OCI-LY3 (cell line): ENCODE data around the gene MEPCE.

ENCODE experiments used
- EZH2phosphoT487 ChIP-seq: fragments of 200-600 bp; shearing (Covaris generic); IDR thresholded peaks from 2 replicates; pipeline ENCODE4 v1.6.1; 2018; ENCODE audit warnings: antibody characterized with exemption, mixed run types, low read depth
- TF ChIP-seq, protein P1 (sequence below): fragments of 200-600, 300-600 bp; sonication (generic); IDR thresholded peaks from 2 replicates; pipeline ENCODE4 v1.5.1; 2014; ENCODE audit warnings: antibody characterized with exemption, low read length, low read depth

DNA sequence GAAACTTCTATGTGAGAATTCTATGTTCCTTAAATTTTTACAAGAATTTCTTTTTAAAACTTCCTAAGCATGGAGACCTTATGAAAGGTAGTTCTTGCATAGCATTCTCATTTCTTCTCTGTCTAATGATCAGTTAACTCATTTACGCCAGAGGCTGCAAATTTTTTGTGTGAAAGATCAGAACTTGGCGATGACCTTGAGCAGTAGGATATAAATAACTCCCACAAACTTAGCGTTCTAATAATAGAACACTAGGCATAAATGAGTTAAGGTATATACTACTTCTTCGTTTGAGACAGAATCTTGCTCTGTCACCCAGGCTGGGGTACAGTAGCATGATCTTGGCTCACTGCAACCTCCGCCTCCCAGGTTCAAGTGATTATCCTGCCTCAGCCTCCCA lies 42.7 kb upstream of the MEPCE start:
- TF ChIP-seq, protein P1, sequence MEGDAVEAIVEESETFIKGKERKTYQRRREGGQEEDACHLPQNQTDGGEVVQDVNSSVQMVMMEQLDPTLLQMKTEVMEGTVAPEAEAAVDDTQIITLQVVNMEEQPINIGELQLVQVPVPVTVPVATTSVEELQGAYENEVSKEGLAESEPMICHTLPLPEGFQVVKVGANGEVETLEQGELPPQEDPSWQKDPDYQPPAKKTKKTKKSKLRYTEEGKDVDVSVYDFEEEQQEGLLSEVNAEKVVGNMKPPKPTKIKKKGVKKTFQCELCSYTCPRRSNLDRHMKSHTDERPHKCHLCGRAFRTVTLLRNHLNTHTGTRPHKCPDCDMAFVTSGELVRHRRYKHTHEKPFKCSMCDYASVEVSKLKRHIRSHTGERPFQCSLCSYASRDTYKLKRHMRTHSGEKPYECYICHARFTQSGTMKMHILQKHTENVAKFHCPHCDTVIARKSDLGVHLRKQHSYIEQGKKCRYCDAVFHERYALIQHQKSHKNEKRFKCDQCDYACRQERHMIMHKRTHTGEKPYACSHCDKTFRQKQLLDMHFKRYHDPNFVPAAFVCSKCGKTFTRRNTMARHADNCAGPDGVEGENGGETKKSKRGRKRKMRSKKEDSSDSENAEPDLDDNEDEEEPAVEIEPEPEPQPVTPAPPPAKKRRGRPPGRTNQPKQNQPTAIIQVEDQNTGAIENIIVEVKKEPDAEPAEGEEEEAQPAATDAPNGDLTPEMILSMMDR: no peak
- TF ChIP-seq EZH2phosphoT487: no peak
